Uterus (tissue), 4 donors: ENCODE measurements around the gene ERCC3. TPM values are rescaled to one million over a fixed set of nuclear protein-coding genes. Genes with fewer than 3 reads are reported as not detected.

ENCODE experiments used
- DNase-seq, 2 donors: peaks; one replicate each; pipeline ENCODE4 v3.0.0-alpha.2; 2019 to 2020
- H3K27ac ChIP-seq, 2 donors: fragments of 200-600 bp; sonication (generic); 1 replicate in 1 of 2; 2 replicates in 1 of 2; pipeline ENCODE4 v1.5.1; 2016 to 2018
- H3K27me3 ChIP-seq, 2 donors: fragments of 200-600 bp; sonication (generic); one replicate each; pipeline ENCODE4 v1.5.1; 2018 to 2019; ENCODE audit warnings: control low read depth in 1 of 2
- H3K36me3 ChIP-seq, 2 donors: fragments of 200-600 bp; sonication (generic); one replicate each; pipeline ENCODE4 v1.5.1; 2019; ENCODE audit warnings: control low read depth in 1 of 2
- H3K4me1 ChIP-seq, 2 donors: fragments of 200-600 bp; sonication (generic); one replicate each; pipeline ENCODE4 v1.5.1; 2018 to 2019; ENCODE audit warnings: control low read depth in 1 of 2
- H3K4me3 ChIP-seq, 2 donors: fragments of 200-600 bp; sonication (generic); 1 replicate in 1 of 2; 2 replicates in 1 of 2; pipeline ENCODE4 v1.5.1; 2018 to 2019; ENCODE audit warnings: mild to moderate bottlenecking in 1 of 2
- H3K9me3 ChIP-seq, 2 donors: fragments of 200-600 bp; sonication (generic); one replicate each; pipeline ENCODE4 v1.5.1; 2019; ENCODE audit warnings: control low read depth in 1 of 2
- POLR2A ChIP-seq, 2 donors: fragments of 450-650 bp; IDR thresholded peaks; one replicate each; pipeline ENCODE4 v1.6.1; 2016; ENCODE audit warnings: antibody characterized with exemption in 2 of 2, mild to moderate bottlenecking in 1 of 2, moderate library complexity in 1 of 2
- intact Hi-C: fragments of 100-400 bp; cut with DNase I; formaldehyde crosslinking; loops from one replicate; pipeline ENCODE4 v1.15.1; 2023; ENCODE audit warnings: low total_unique reads
- total RNA-seq, 4 donors: library from RNA; depleted of rRNA in 3 of 4; stranded (reverse); fragments of >200 nt in 3 of 4; gene quantifications; one replicate each; pipeline versions ENCODE4 v1.1.0 to v1.2.4, GENCODE V29; 2014 to 2023
- TF ChIP-seq, protein P1 (sequence below), 4 experiments: fragments of 200-600 bp in 2 of 4; fragments of 450-650 bp in 2 of 4; sonication (generic) in 2 of 4; IDR thresholded peaks; one replicate each; pipeline ENCODE4 v1.5.1; 2016 to 2019; ENCODE audit warnings: antibody characterized with exemption in 4 of 4, mild to moderate bottlenecking in 2 of 4, moderate library complexity in 1 of 4
- donor health status: DM: yes; HTN: yes; CAD: no.

ERCC3 gene
- total RNA-seq, 4 donors from 2014 or later, result 47.6 to 153 (median 57.5) TPM

- intact Hi-C loops, result no loop called here
- Histone ChIP-seq H3K36me3 (no peaks in the 10 kb centered on the region), H3K4me1 (no peaks in the 10 kb centered on the region), H3K9me3 (no peaks in the 10 kb centered on the region), H3K4me3 (no peak overlapping the region), H3K27ac (no peak overlapping the region), H3K27me3 (no peaks in the 10 kb centered on the region)
- DNase-seq, result no peak
- TF ChIP-seq, protein P1, sequence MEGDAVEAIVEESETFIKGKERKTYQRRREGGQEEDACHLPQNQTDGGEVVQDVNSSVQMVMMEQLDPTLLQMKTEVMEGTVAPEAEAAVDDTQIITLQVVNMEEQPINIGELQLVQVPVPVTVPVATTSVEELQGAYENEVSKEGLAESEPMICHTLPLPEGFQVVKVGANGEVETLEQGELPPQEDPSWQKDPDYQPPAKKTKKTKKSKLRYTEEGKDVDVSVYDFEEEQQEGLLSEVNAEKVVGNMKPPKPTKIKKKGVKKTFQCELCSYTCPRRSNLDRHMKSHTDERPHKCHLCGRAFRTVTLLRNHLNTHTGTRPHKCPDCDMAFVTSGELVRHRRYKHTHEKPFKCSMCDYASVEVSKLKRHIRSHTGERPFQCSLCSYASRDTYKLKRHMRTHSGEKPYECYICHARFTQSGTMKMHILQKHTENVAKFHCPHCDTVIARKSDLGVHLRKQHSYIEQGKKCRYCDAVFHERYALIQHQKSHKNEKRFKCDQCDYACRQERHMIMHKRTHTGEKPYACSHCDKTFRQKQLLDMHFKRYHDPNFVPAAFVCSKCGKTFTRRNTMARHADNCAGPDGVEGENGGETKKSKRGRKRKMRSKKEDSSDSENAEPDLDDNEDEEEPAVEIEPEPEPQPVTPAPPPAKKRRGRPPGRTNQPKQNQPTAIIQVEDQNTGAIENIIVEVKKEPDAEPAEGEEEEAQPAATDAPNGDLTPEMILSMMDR (IDR thresholded peaks at IDR 0.05), result no peak
- no peak for TF ChIP-seq POLR2A (IDR thresholded peaks at IDR 0.05)
These were observed 20.4 kb upstream of the ERCC3 start for GRCh38 chr2:127314193-127314988.

- Histone ChIP-seq H3K4me3 (no peak overlapping the region), H3K36me3 (no peaks in the 10 kb centered on the region), H3K27me3 (no peaks in the 10 kb centered on the region), H3K9me3 (no peaks in the 10 kb centered on the region), H3K27ac (no peak overlapping the region), H3K4me1 (no peaks in the 10 kb centered on the region)
- intact Hi-C loops, result no loop called here
- DNase-seq, result no peak
- no peak for TF ChIP-seq POLR2A (IDR thresholded peaks at IDR 0.05)
- TF ChIP-seq, protein P1 (IDR thresholded peaks at IDR 0.05), result no peak
These were observed 19.5 kb upstream of the ERCC3 start for GRCh38 chr2:127313406-127313805.

- Histone ChIP-seq H3K27ac (no peak overlapping the region), H3K27me3 (no peaks in the 10 kb centered on the region), H3K4me3 (no peak overlapping the region), H3K9me3 (no peaks in the 10 kb centered on the region), H3K36me3 (no peaks in the 10 kb centered on the region), H3K4me1 (no peaks in the 10 kb centered on the region)
- no peak for DNase-seq
- no peak for TF ChIP-seq POLR2A (IDR thresholded peaks at IDR 0.05)
- TF ChIP-seq, protein P1 (IDR thresholded peaks at IDR 0.05), result no peak
- intact Hi-C loops, result no loop called here
These were observed 17.0 kb upstream of the ERCC3 start for GRCh38 chr2:127310980-127311379.

DNA sequence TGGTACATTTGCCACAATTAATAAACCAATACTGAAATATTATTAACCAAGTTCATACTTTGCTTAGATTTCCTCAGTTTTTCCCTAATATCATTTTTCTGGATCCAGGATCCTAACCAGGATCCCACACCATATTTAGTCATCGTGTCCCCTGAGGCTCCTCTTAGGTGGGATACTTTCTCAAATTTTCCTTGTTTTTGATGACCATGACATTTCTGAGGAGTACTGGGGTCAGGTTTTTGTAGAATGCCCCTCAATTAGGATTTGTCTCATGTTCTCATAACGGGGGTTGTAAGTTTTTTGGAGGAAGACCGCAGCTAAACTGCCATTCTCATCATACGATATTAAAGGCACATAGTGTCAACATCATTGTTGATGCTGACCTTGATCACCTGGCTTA lies 15.5 kb upstream of the ERCC3 start:
- Histone ChIP-seq H3K27me3 (no peaks in the 10 kb centered on the region), H3K4me3 (no peak overlapping the region), H3K27ac (no peak overlapping the region), H3K4me1 (no peaks in the 10 kb centered on the region), H3K9me3 (no peaks in the 10 kb centered on the region), H3K36me3 (no peaks in the 10 kb centered on the region)
- intact Hi-C loops, result no loop called here
- DNase-seq, result no peak
- TF ChIP-seq, protein P1 (IDR thresholded peaks at IDR 0.05), result no peak
- TF ChIP-seq POLR2A (IDR thresholded peaks at IDR 0.05), result no peak

- no peak overlapping the region for H3K27ac ChIP-seq
- no peak for TF ChIP-seq POLR2A (IDR thresholded peaks at IDR 0.05)
- TF ChIP-seq, protein P1 (IDR thresholded peaks at IDR 0.05), result no peak
- H3K36me3 ChIP-seq, result no peaks in the 10 kb centered on the region
These were observed 14.7 kb upstream of the ERCC3 start for GRCh38 chr2:127308586-127309138.

More at GRCh38 chr2:127308586-127309138, 14.7 kb upstream of the ERCC3 start:
- intact Hi-C loops, result no loop called here
- Histone ChIP-seq H3K4me1 (no peaks in the 10 kb centered on the region), H3K9me3 (no peaks in the 10 kb centered on the region), H3K27me3 (no peaks in the 10 kb centered on the region), H3K4me3 (no peak overlapping the region)
- DNase-seq, result no peak
